Right ventricle myocardium superior (tissue), 1 donor: ENCODE measurements around the gene PXMP2. TPM values are rescaled to one million over a fixed set of nuclear protein-coding genes. Genes with fewer than 3 reads are reported as not detected.

Source experiments
- ATAC-seq: fragments of 200-7000 bp; cut with Tn5 transposase; one replicate; pipeline ENCODE4 v1.9.1; 2020; ENCODE audit warnings: mild to moderate bottlenecking; ENCODE audit not compliant: poor library complexity
- DNase-seq: peaks from one replicate; pipeline ENCODE4 v3.0.0-alpha.2; 2020
- intact Hi-C: fragments of 100-400 bp; cut with DNase I; formaldehyde crosslinking; loops from one replicate; pipeline ENCODE4 v1.11.2; 2022
- total RNA-seq: library from RNA; stranded (reverse); fragmentation: NEBNext Ultra II Directional; extraction: Animal tissue kit (Norgen Biotek cat#: 25700); gene quantifications from one replicate; pipeline ENCODE4 v1.2.1, GENCODE V29; 2021
- donor health status: DM: no; HTN: yes; CAD: no; lungs with severe emphysema.

Gene PXMP2
- total RNA-seq, 1 donor from 2014 or later, result 54.9 TPM

GRCh38 chr12:132657004-132657727, 30.2 kb upstream of the PXMP2 start:
- ATAC-seq, result no peak

GRCh38 chr12:132658149-132658894, 29.1 kb upstream of the PXMP2 start:
- DNase-seq, result no peak
- intact Hi-C loops, result no loop called here
- ATAC-seq, result no peak

More at GRCh38 chr12:132657004-132657727, 30.2 kb upstream of the PXMP2 start:
- intact Hi-C loops, result no loop called here
- no peak for DNase-seq

GRCh38 chr12:132659146-132659545, 28.2 kb upstream of the PXMP2 start:
- intact Hi-C loops, result no loop called here
- ATAC-seq, result no peak
- no peak for DNase-seq

GRCh38 chr12:132660052-132660451, 27.3 kb upstream of the PXMP2 start:
- ATAC-seq (no peak), DNase-seq (no peak)
- intact Hi-C loops, result no loop called here

DNA sequence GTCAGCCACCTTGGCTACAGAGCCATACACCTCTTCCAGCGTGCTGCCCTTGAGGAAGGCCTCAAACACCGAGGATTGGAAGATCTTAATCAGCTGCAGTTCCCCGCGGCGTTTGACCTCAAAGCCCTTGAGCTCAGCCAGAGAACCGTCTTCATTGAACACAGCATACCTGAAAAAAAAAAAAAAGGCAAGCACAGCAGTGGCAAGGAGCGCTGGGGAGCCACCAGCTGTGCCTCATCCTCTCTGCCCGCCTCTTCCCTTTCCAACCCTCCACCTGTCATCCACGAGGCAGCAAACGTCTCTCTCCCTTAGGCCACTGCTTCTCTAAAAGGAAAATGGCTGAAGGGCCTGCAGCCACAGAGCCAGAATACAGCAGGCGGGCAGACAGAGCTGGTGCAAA, 26.4 kb upstream of the PXMP2 start:
- DNase-seq (no peak), ATAC-seq (no peak)
- intact Hi-C loops, result no loop called here

DNA sequence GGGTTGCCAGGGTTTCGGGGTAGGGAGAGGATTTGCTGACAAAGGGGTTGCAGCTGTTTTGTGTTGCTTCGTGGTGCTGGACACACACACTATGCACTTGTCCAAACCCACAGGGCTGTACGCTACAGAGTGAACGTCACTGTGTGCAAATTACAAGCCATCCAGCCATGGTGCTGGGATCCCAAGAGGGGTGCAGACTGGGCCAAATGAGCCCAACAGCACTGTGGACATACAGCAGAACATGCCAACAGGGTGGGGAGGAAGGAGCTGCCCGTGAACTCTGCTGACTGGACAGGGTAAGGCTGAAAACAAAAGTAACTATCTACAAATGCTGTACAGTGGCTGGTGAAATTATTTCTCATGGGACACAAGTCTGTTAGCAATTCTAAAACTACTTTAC, 25.4 kb upstream of the PXMP2 start:
- intact Hi-C loops, result no loop called here
- ATAC-seq (peak; percentile 36), DNase-seq (no peak)

DNA sequence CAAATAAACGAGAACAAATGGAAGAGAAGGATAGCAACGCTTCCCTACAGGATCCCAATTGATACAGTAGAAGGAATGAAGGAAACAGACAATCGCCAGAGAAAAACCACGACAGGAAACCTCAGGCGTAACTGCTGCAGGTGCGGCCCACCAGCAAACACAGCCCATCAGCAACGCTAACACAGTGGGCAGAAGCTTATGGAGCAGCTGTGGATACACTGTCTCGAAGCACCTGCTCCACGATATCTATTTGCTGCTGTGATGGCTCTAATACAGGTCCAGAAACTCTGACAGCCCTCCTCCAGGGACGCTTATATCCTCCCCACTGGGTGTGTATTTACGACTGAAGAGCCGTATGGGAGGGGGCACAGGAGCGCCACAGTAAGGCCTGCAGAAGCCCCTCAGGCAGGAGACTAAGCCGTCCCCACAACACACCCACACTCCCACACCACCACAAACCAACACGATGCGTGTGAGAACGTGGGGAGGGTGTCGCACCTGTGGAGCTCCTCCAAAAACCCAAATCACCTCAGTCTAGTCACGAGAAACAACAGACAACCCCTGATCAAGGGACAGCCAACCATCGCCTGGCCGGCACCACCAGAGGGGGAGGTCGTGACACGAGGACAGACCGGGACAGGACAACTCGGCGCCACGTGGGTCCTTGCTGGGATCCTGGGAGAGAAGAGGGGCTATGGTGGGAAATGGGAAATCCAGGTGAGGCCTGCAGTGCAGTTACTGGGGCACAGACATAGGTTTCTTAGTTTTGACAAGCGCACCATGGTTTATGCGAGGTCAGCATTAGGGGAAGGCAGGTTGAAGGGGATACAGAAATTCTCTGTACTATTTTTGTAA, 24.3 kb upstream of the PXMP2 start:
- ATAC-seq (no peak), DNase-seq (no peak)
- intact Hi-C loops, result no loop called here

- intact Hi-C loops, result no loop called here
- no peak for ATAC-seq
- no peak for DNase-seq
These were observed 22.9 kb upstream of the PXMP2 start for GRCh38 chr12:132664206-132665148.

- no peak for DNase-seq
- ATAC-seq, result no peak
- intact Hi-C loops, result no loop called here
These were observed 22.3 kb upstream of the PXMP2 start for GRCh38 chr12:132665149-132665491.

DNA sequence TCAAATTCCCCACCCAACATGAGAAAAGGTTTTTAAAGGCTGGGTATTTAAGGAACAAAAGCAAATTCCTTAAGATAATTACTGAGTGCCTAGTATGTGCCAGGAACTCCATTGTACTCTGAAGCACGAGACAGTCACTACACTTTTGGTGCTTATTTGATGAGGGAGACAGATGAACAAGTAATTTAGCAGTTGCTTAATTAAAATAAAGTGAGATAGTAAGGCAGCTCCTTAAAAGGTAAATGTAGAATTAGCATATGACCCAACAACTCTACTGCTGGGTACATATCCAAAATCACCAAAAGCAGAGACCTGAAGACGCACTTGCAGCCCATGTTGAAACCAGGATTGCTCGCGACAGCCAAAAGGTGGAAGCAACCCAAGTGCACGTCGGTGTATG, 21.6 kb upstream of the PXMP2 start:
- intact Hi-C loops, result no loop called here
- ATAC-seq (no peak), DNase-seq (no peak)

DNA sequence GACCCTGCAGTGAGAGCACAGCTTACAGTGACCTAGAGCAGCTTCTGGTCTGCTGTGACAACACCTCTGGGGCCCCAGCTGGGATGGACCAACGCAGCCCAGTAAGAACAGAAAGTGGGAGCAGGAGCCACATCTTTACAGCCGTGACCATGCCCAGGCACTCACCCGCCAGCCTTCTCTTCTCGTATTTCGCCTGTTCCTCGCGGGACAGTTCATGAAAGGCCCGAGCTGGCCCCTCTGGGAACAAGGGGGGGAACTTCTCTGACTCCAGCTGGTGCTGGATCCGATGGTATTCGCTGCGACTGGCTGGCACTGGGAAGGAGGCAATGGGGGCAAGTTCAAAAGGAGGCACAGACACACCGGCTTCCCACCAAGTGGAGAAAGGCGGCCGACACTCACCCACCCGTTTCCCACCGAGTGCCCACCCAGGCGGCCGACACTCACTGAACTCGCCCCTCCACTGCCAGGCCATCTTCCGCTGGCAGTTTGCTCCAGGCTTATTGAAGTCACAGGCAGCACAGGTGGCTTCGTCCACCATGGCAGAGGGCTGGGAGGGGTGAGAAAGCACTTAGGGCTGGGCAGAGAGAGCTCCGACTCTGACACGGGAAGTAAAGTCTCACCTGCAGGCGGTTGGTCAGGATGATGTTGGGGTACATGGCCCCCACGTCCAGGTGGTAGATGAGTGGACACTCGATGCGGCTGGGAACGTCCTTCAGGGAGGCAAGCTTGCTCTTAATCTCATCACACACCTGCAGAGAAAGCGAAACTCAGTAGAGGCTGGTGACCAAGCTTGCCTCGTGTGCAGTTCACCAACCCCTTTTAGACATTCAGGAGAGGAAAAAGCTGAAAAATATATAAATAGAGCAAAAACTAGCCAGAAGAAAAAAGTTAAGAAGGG, 18.9 kb upstream of the PXMP2 start:
- intact Hi-C loops, result no loop called here
- no peak for DNase-seq
- ATAC-seq, result no peak

- ATAC-seq (no peak), DNase-seq (no peak)
- intact Hi-C loops, result no loop called here
These were observed 18.1 kb upstream of the PXMP2 start for GRCh38 chr12:132669166-132669879.

DNA sequence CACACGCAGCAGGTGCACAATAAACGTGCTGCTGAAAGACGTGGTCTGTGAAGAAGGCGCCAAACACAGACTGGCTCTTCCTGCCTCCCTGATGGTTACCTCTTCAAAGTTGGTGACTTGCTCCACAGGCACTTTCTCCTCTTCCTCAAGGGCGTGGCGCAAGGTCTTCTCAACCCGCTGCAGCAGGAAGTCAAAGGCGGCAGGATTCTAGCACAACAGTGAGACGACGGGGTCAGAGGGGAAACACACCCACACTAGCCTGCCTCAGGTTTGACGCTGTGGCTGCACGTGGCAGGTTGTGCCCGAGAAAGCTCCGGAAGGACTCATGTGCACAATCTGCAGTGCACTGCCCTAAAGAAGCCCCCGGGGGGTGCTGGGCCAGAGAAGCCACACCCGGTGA, 15.3 kb upstream of the PXMP2 start:
- ATAC-seq (no peak), DNase-seq (no peak)
- intact Hi-C loops, result no loop called here

GRCh38 chr12:132672678-132673077, 14.7 kb upstream of the PXMP2 start:
- no peak for DNase-seq
- intact Hi-C loops, result no loop called here

GRCh38 chr12:132673288-132674179, 13.9 kb upstream of the PXMP2 start:
- intact Hi-C loops, result no loop called here

More at GRCh38 chr12:132672678-132673077, 14.7 kb upstream of the PXMP2 start:
- ATAC-seq, result no peak

DNA sequence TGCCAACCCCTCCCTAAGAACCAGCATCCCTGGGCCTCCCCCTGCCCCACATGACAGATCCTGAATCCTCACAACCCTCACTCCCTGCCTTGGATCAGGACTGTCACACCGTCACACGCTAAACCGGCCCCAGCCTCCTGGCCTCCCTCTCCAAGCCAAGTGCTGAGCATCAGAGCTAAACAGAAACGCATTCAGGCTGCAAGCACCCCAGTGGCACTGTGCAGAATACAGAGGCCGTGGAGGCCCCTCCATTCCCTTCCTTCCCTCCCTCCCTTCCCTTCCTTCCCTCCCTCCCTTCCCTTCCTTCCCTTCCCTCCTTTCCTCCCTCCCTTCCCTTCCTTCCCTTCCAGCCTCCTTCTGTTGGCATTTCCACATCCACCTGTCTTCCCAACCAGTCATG, 12.8 kb upstream of the PXMP2 start:
- intact Hi-C loops, result no loop called here
- DNase-seq (no peak), ATAC-seq (no peak)

More at GRCh38 chr12:132673288-132674179, 13.9 kb upstream of the PXMP2 start:
- DNase-seq (no peak), ATAC-seq (no peak)
